GM20000 (cell line): Measurements from ENCODE around the gene CSGALNACT2.

Experiments
- DNase-seq: peaks from one replicate; pipeline ENCODE4 v3.0.0; 2012; ENCODE audit warnings: low spot score
- CTCF ChIP-seq: IDR thresholded peaks from 2 replicates; pipeline ENCODE4 v1.5.1; 2012; ENCODE audit warnings: mild to moderate bottlenecking, control low read depth; ENCODE audit errors: extremely low read depth, missing control alignments

The CSGALNACT2 gene, protein sequence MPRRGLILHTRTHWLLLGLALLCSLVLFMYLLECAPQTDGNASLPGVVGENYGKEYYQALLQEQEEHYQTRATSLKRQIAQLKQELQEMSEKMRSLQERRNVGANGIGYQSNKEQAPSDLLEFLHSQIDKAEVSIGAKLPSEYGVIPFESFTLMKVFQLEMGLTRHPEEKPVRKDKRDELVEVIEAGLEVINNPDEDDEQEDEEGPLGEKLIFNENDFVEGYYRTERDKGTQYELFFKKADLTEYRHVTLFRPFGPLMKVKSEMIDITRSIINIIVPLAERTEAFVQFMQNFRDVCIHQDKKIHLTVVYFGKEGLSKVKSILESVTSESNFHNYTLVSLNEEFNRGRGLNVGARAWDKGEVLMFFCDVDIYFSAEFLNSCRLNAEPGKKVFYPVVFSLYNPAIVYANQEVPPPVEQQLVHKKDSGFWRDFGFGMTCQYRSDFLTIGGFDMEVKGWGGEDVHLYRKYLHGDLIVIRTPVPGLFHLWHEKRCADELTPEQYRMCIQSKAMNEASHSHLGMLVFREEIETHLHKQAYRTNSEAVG

GRCh38 chr10:43138021-43138756 is at the start of gene CSGALNACT2:
Gene CSGALNACT2 (plus strand): TSS chr10:43138445. CDS start chr10:43155150, 16,705 bp downstream.
- no peak for TF ChIP-seq CTCF

DNA sequence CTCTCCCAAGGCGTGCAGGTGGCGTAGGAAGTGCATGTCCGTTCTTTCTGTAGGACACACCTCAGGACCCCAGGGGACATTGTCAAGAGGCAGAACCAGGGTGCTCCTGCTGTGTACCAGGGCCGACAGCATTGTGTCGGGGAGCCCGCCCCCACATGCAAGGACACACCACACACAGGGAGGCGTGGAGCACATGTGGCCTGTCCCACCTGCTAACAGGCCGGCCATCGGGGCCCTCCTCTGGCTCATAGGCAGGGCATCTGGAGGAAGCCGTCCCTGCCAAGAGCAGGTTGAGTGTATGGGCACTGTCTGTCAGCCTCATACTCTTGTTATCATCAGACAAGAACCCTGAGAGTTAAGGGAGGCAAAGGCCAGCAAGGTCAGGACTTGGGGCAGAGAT is 48.7 kb upstream of the CSGALNACT2 start:
- no peak for TF ChIP-seq CTCF
- DNase-seq: no peak

More at GRCh38 chr10:43138021-43138756, at the start of gene CSGALNACT2:
- peak; percentile 95 for DNase-seq

- no peak for TF ChIP-seq CTCF
- DNase-seq: no peak
These were observed 48.1 kb upstream of the CSGALNACT2 start for GRCh38 chr10:43090188-43090587.

DNA sequence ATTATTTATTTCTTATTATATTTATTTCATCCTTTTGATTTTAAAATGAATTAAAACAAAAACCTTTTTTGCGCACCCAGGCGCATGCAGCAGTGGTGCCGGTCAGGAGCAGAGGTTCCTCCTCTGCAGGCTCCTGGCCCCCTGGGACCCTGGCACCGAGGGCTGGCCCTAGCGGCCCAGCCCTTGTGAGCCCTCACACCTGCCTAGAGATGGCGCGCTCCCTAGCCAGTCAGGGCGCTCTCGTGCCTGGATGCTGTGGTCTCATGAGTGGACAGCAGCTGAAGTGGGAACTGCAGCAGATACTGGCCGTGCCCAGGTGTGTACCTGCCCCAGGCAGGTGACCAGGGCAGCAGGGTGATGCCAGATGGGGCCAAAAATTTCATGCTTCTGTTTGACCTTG is 47.6 kb upstream of the CSGALNACT2 start:
- no peak for DNase-seq
- TF ChIP-seq CTCF: no peak

GRCh38 chr10:43091846-43092245 is 46.4 kb upstream of the CSGALNACT2 start:
- no peak for TF ChIP-seq CTCF
- no peak for DNase-seq

GRCh38 chr10:43093423-43094076 is 44.7 kb upstream of the CSGALNACT2 start:
- no peak for TF ChIP-seq CTCF
- DNase-seq: no peak
